Spinal cord (tissue), 10 donors: ENCODE measurements around the gene RPS6KL1. TPM values are rescaled to one million over a fixed set of nuclear protein-coding genes. Genes with fewer than 3 reads are reported as not detected.

ENCODE experiments used
- DNase-seq, 6 donors: peaks; one replicate each; pipeline versions ENCODE4 v3.0.0 to v3.0.0-alpha.2; 2013 to 2015; ENCODE audit warnings: low spot score in 6 of 6, low read depth in 4 of 6
- H3K27ac ChIP-seq: one replicate; pipeline ENCODE4 v1.5.1; 2013; ENCODE audit warnings: low read depth, low read length, control low read depth
- H3K27me3 ChIP-seq: one replicate; pipeline ENCODE4 v1.6.1; 2013; ENCODE audit warnings: low read length; ENCODE audit not compliant: control insufficient read depth, insufficient read depth
- H3K36me3 ChIP-seq: one replicate; pipeline ENCODE4 v1.6.1; 2013; ENCODE audit warnings: low read length; ENCODE audit not compliant: control insufficient read depth, insufficient read depth
- H3K4me1 ChIP-seq: one replicate; pipeline ENCODE4 v1.6.1; 2013; ENCODE audit warnings: low read length; ENCODE audit not compliant: control insufficient read depth, insufficient read depth
- H3K4me3 ChIP-seq: one replicate; pipeline ENCODE4 v1.5.1; 2013; ENCODE audit warnings: low read depth, low read length, control low read depth
- H3K9me3 ChIP-seq: one replicate; pipeline ENCODE4 v1.6.1; 2013; ENCODE audit warnings: low read length; ENCODE audit not compliant: control insufficient read depth, insufficient read depth
- WGBS: methylation state at CpG from one replicate; pipeline ENCODE4 v1.1.5; 2013; ENCODE audit warnings: missing lambda C conversion rate; ENCODE audit not compliant: insufficient coverage; 5-methylcytosine and 5-hydroxymethylcytosine counted together
- polyA plus RNA-seq, 2 donors: library from polyadenylated mRNA; unstranded; fragments of 120-200 nt; gene quantifications; one replicate each; pipeline ENCODE4 v1.2.1, GENCODE V29; 2013; ENCODE audit not compliant: insufficient read length in 2 of 2
- total RNA-seq, 2 donors: library from RNA; depleted of rRNA in 1 of 2; stranded (reverse); fragments of 120-200 nt in 1 of 2; fragments of >200 nt in 1 of 2; gene quantifications; one replicate each; pipeline versions ENCODE4 v1.2.3 to v1.2.4, GENCODE V29; 2013 to 2014
- donor health status: healthy.

RPS6KL1 gene
- total and polyA plus RNA-seq, 4 donors = 15.9 to 69.1 (median 38.6) TPM

DNA sequence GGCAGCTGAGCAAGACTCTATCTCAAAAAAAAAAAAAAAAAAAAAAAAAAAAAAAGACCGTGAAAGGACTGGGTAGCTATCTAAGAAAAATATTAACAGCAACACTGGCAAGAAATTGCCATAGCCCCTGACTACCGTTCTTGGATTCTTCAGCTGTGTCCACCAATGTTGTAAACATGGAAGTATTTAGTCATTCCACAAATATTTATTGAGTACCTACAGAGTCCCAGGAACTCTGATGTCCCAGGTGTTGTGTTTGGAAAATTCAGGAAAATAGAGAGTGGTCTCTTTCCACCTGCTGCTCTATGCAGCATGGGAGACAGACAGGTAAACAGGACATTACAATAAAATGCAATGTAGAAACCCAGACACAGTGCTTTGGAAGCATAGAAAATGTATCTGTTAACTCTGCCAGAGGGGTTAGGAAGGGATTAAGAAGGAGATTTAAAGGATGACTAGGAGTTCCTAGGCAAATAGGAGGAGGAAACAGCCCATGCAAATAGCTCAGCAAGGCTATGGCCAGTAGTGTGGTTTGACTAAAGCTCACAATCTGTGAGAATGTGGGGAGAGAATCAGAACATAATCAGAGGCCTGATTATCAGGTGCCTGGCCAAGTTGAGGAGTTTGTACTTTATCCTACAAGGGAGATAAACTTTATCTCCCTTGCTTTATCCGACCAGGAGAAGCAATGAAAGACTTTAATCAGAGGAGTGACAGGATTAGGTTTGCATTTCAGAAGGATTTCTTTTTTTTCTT, 43.5 kb downstream of the RPS6KL1 start:
- H3K27me3 ChIP-seq = no peaks in the 10 kb centered on the region
- no peak for DNase-seq
- no peak overlapping the region for H3K27ac ChIP-seq
- no peak overlapping the region for H3K4me3 ChIP-seq
- no peaks in the 10 kb centered on the region for H3K36me3 ChIP-seq
- H3K4me1 ChIP-seq = peaks cover 14% of the 10 kb centered on the region
- H3K9me3 ChIP-seq = no peaks in the 10 kb centered on the region
- WGBS = no CpG with 5 or more reads among the region's 3 CpGs

DNA sequence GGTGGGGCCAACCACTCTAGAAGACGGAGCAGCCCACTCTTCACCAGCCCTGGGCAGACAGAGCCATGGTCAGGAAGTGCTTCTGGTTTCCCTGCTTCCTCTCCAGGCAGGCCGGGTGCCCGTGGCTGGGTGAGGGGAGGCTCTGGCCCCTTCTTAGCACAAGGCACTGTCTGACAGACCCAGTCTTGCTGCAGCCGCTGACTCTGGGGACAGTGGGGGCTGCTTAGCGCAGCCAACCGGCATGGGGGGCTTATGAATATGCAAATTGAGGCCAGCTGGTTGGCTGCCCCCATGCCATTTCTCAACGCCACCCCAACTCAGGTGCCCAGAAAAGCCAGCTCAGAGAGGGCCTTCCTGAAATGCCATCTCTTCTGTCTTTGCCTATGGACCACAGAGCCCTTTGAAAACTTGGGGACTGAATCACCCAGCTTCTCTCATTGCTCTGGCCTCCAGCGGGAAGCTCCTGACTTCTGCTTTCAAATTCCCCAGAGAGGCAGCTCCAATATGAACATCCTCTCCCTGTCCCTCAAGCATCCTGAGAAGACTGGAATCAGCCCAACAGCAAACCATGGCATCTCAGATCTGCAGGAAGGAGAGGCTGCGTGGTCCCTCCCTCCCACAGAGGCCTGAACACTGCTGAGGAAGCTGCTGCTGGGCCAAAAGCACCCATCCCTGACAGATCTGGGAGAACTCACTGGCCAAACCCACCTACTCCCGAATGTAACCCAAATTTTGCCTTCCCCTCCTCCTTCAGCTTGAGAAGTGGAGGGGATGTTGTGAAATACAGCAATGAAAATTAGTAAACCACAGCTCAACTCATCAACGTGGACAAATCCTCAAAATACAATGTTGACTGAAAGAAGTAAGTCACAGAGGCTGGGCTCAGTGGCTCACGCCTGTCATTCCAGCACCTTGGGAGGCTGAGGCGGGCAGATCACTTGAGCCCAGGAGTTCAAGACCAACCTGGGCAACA, 46.8 kb downstream of the RPS6KL1 start, which contains the start of gene PROX2:
Gene PROX2 (minus strand): TSS at position 205 of the 973 bp plus-strand sequence. CDS start 12,311 bp downstream, outside the sequence.
- H3K9me3 ChIP-seq = no peaks in the 10 kb centered on the region
- WGBS = 34% methylated on average over 9 of the region's 13 CpGs
- peaks cover 5% of the 10 kb centered on the region for H3K4me1 ChIP-seq
- DNase-seq = no peak
- no peak within 1 kb of the TSS for H3K4me3 ChIP-seq
- H3K27ac ChIP-seq = no peak within 1 kb of the TSS
- H3K36me3 ChIP-seq = no peaks in the 10 kb centered on the region
- no peaks in the 10 kb centered on the region for H3K27me3 ChIP-seq

DNA sequence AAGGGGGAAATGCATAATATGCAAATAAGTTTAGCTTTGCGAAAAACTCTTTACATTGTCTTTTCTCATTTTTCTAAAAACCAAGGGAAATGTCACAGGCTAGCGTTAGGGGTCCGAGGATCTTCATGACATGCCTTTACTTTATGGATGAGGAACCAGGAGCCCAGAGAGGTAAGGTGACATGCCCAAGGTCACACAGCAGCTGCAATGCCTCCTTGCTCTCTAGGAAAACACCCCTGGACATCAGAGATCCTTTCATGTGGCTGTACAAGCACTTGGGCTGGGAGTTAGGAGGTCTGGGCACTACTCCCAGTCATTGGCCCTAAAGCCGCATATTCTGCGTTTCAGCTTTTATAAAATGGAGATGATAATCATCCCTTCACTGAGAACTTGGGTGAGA, 47.9 kb downstream of the RPS6KL1 start:
- DNase-seq = no peak
- no peak overlapping the region for H3K27ac ChIP-seq
- WGBS = 88% methylated on average over 3 of the region's 5 CpGs
- H3K36me3 ChIP-seq = no peaks in the 10 kb centered on the region
- H3K27me3 ChIP-seq = no peaks in the 10 kb centered on the region
- no peak overlapping the region for H3K4me3 ChIP-seq
- no peaks in the 10 kb centered on the region for H3K9me3 ChIP-seq
- peaks cover 5% of the 10 kb centered on the region for H3K4me1 ChIP-seq

DNA sequence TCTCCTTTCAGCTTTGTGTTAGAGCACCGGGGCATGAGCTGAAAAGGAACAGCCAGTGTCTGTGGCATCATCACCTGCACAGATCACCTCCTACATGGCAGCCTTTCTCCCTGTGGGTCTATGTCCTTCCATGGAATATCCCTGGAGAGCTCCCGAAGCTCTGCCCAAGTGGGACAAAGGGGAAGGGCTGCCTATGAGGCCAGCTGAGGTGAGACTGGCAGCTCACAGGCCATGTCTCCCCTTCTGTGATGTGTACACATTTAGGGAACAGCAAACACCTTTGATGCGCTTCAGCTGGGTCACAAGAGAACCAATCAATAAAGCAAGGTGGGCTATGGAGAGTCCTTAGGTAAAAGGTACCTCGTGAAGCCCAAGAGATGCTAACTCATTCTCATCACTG, 51.2 kb downstream of the RPS6KL1 start:
- no peak for DNase-seq
- no peaks in the 10 kb centered on the region for H3K36me3 ChIP-seq
- H3K4me3 ChIP-seq = no peak overlapping the region
- H3K27ac ChIP-seq = no peak overlapping the region
- H3K27me3 ChIP-seq = no peaks in the 10 kb centered on the region
- WGBS = 94% methylated on average over 2 of the region's 4 CpGs
- peaks cover 5% of the 10 kb centered on the region for H3K4me1 ChIP-seq
- no peaks in the 10 kb centered on the region for H3K9me3 ChIP-seq

DNA sequence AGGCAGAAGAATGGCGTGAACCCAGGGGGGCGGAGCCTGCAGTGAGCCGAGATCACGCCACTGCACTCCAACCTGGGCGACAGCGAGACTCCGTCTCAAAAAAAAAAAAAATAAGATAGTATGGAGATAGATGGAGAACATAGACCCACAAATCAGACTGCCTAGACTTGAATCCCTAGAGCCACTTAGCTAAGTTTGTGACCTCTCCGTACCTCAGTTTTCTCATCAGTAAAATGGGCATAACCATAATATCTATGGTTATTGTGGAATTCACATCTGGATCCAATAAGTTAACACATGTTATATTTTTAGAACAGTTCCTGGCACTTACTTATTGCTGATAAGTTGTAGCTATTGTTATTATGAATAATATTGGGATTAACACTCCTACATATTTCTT, 54.3 kb downstream of the RPS6KL1 start:
- Histone ChIP-seq H3K36me3 (no peaks in the 10 kb centered on the region), H3K27ac (no peak overlapping the region), H3K27me3 (no peaks in the 10 kb centered on the region), H3K4me3 (no peak overlapping the region), H3K4me1 (no peaks in the 10 kb centered on the region), H3K9me3 (no peaks in the 10 kb centered on the region)
- 98% methylated on average over 7 of the region's 8 CpGs for WGBS
- no peak for DNase-seq

DNA sequence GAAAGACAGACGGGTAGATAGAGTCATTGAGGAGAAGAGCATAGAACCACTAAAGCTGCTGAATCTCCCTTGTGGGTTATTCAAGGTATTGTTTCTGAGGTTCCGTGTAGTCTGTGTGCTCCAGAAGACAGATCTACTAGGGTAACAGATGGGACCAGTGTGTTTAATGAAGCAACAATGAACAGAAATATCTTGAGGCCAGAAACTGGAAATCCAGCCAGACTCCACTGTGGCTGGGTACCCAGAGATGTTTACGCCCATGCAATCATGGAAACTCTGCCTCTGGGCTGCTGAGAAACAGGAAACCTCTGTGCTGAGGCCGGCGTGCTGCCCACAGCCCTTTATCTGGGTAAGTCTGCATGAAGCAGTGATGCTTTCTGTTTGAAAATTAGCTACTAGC, 55.4 kb downstream of the RPS6KL1 start:
- WGBS = 62% methylated on average over 3 of the region's 5 CpGs
- Histone ChIP-seq H3K36me3 (no peaks in the 10 kb centered on the region), H3K4me3 (no peak overlapping the region), H3K9me3 (no peaks in the 10 kb centered on the region), H3K4me1 (no peaks in the 10 kb centered on the region), H3K27me3 (no peaks in the 10 kb centered on the region), H3K27ac (no peak overlapping the region)
- peak in 2 of 6 donors; percentile 46 to 53 for DNase-seq

DNA sequence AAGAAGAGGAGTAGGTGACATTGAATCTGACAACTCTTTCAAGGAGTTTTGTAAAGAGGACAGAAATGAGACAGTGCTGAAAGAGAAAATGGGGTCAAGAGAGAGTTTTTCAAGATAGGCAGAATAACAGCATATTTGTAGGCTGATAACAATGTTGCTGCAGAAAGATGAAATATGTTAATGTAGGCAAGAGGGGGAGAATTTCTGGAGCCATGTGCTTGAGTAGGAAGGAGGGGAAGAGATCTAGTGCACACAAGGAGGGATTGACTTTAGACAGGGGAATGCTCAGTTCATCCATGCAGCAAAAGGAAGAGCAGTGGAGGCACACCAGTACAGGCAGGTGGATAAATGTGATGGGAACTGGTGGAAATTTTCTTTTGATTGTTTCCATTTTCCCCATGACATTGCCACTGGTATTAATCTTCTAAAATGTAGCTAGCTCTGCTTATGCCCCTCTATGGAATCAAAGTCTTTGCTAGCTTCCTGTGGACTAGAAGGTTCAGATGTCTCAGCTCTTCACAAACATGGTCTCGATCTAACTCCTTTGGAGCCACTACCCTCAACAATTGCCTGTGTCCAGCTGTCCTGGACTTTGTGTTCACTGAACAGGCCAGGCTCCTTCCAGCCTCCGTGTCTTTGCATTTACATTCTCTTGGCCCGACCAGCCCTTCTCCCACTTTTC, 56.2 kb downstream of the RPS6KL1 start:
- no peaks in the 10 kb centered on the region for H3K27me3 ChIP-seq
- no peaks in the 10 kb centered on the region for H3K4me1 ChIP-seq
- 75% methylated on average over 3 of the region's 3 CpGs for WGBS
- no peak overlapping the region for H3K4me3 ChIP-seq
- no peaks in the 10 kb centered on the region for H3K9me3 ChIP-seq
- no peak overlapping the region for H3K27ac ChIP-seq
- H3K36me3 ChIP-seq = no peaks in the 10 kb centered on the region
- no peak for DNase-seq

DNA sequence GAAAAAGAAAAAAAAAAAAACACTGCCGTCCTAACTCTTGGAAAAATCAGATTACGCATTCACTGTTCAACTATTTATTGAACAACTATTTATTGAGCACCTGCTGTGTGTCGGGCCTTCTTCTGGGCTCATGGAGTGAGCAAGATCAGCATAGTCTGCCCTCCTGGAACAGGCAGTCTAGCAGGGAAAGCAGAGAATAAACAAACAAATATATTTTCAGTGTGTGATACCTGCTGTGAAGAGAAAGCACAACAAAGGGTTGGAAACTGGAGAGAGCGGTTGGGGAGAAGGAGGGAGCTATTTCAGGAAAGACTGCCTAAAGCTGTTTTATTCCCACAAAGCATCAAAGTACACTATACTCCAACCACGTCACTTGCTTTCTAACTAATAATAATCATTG, 57.9 kb downstream of the RPS6KL1 start:
- Histone ChIP-seq H3K36me3 (no peaks in the 10 kb centered on the region), H3K4me1 (no peaks in the 10 kb centered on the region), H3K9me3 (no peaks in the 10 kb centered on the region), H3K27me3 (no peaks in the 10 kb centered on the region), H3K27ac (no peak overlapping the region), H3K4me3 (no peak overlapping the region)
- WGBS = no CpG with 5 or more reads among the region's 5 CpGs
- peak in 1 of 6 donors; percentile 43 for DNase-seq

DNA sequence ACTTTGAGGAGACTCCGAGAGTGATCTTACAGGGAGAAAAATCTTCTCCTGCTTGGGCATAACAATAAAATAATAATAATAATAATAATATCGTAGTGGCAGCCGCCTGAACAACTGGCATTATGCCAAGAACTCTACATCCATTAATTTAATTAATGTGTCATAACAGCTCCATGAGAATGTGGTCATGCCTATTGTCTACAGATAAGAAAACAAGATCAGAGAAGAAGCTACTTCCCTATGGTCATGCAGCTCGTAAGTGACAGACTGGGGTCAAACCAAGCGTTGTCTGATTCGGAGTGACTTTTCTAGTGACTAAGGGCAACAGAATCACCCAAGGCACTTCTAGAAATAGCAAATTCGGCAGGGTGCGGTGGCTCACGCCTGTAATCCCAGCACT, 58.9 kb downstream of the RPS6KL1 start:
- H3K4me1 ChIP-seq = no peaks in the 10 kb centered on the region
- H3K27ac ChIP-seq = no peak overlapping the region
- no peak overlapping the region for H3K4me3 ChIP-seq
- no peaks in the 10 kb centered on the region for H3K9me3 ChIP-seq
- no peak for DNase-seq
- WGBS = 94% methylated on average over 4 of the region's 9 CpGs
- no peaks in the 10 kb centered on the region for H3K36me3 ChIP-seq
- no peaks in the 10 kb centered on the region for H3K27me3 ChIP-seq
